ENCODE data around the gene FHIP2A.

FHIP2A gene

GRCh38 chr10:114831186-114831867, 9.7 kb downstream of the FHIP2A start:
- Histone ChIP-seq H3K9ac (ENCODE audit: low read length) (no peak overlapping the region), H3K9me3 (ENCODE audit: low read length) (no peaks in the 10 kb centered on the region), H2AFZ (ENCODE audit: low read length) (no peak overlapping the region), H3K27me3 (ENCODE audit: insufficient read depth, low read length) (no peaks in the 10 kb centered on the region), H3K4me1 (ENCODE audit: insufficient read depth, low read length, severe bottlenecking) (no peaks in the 10 kb centered on the region), H3K4me3 (ENCODE audit: low read depth, low read length, poor library complexity, severe bottlenecking) (no peak overlapping the region), H3K27ac (ENCODE audit: low read depth, low read length, poor library complexity, severe bottlenecking) (no peak overlapping the region), H3K9me2 (ENCODE audit: low read depth, low read length) (no peaks in the 10 kb centered on the region), H3K4me2 (ENCODE audit: low read length) (no peak overlapping the region), H3K79me2 (ENCODE audit: insufficient read depth, low read length) (no peaks in the 10 kb centered on the region), H3F3A (ENCODE audit: insufficient read depth, low read length) (no peaks in the 10 kb centered on the region), H4K20me1 (ENCODE audit: insufficient read depth, low read length) (no peaks in the 10 kb centered on the region), H3K36me3 (ENCODE audit: insufficient read depth, low read length) (peaks cover 13% of the 10 kb centered on the region)
- no peak for TF ChIP-seq EZH2 (IDR thresholded peaks at IDR 0.05; ENCODE audit: borderline replicate concordance, low read length)
- TF ChIP-seq CTCF (IDR thresholded peaks at IDR 0.05; ENCODE audit: low read length) = no peak

GRCh38 chr10:114837690-114838089, 16.1 kb downstream of the FHIP2A start:
- Histone ChIP-seq H3K9me2 (ENCODE audit: low read depth, low read length) (no peaks in the 10 kb centered on the region), H3K4me2 (ENCODE audit: low read length) (no peak overlapping the region), H3K27ac (ENCODE audit: low read depth, low read length, poor library complexity, severe bottlenecking) (no peak overlapping the region), H3K27me3 (ENCODE audit: insufficient read depth, low read length) (no peaks in the 10 kb centered on the region), H3K9ac (ENCODE audit: low read length) (no peak overlapping the region), H3K4me3 (ENCODE audit: low read depth, low read length, poor library complexity, severe bottlenecking) (no peak overlapping the region), H4K20me1 (ENCODE audit: insufficient read depth, low read length) (no peaks in the 10 kb centered on the region), H3K9me3 (ENCODE audit: low read length) (no peaks in the 10 kb centered on the region), H3F3A (ENCODE audit: insufficient read depth, low read length) (no peaks in the 10 kb centered on the region), H3K4me1 (ENCODE audit: insufficient read depth, low read length, severe bottlenecking) (no peaks in the 10 kb centered on the region), H3K79me2 (ENCODE audit: insufficient read depth, low read length) (no peaks in the 10 kb centered on the region), H2AFZ (ENCODE audit: low read length) (no peak overlapping the region), H3K36me3 (ENCODE audit: insufficient read depth, low read length) (peaks cover 24% of the 10 kb centered on the region)
- TF ChIP-seq CTCF (IDR thresholded peaks at IDR 0.05; ENCODE audit: low read length) (no peak), EZH2 (IDR thresholded peaks at IDR 0.05; ENCODE audit: borderline replicate concordance, low read length) (no peak)

- H2AFZ ChIP-seq (ENCODE audit: low read length) = no peak overlapping the region
- no peaks in the 10 kb centered on the region for H3K79me2 ChIP-seq (ENCODE audit: insufficient read depth, low read length)
- H3K9me3 ChIP-seq (ENCODE audit: low read length) = no peaks in the 10 kb centered on the region
- H3K27me3 ChIP-seq (ENCODE audit: insufficient read depth, low read length) = no peaks in the 10 kb centered on the region
- no peaks in the 10 kb centered on the region for H3F3A ChIP-seq (ENCODE audit: insufficient read depth, low read length)
- H3K27ac ChIP-seq (ENCODE audit: low read depth, low read length, poor library complexity, severe bottlenecking) = no peak overlapping the region
- H3K4me3 ChIP-seq (ENCODE audit: low read depth, low read length, poor library complexity, severe bottlenecking) = no peak overlapping the region
- H3K9me2 ChIP-seq (ENCODE audit: low read depth, low read length) = no peaks in the 10 kb centered on the region
- H3K36me3 ChIP-seq (ENCODE audit: insufficient read depth, low read length) = peaks cover 21% of the 10 kb centered on the region
- no peaks in the 10 kb centered on the region for H3K4me1 ChIP-seq (ENCODE audit: insufficient read depth, low read length, severe bottlenecking)
- TF ChIP-seq CTCF (IDR thresholded peaks at IDR 0.05; ENCODE audit: low read length) (no peak), EZH2 (IDR thresholded peaks at IDR 0.05; ENCODE audit: borderline replicate concordance, low read length) (no peak)
- no peaks in the 10 kb centered on the region for H4K20me1 ChIP-seq (ENCODE audit: insufficient read depth, low read length)
- H3K9ac ChIP-seq (ENCODE audit: low read length) = no peak overlapping the region
- no peak overlapping the region for H3K4me2 ChIP-seq (ENCODE audit: low read length)
These were observed 18.3 kb downstream of the FHIP2A start for GRCh38 chr10:114839901-114840300.
